ENCODE data around the gene CEP41. TPM values are rescaled to one million over a fixed set of nuclear protein-coding genes. Genes with fewer than 3 reads are reported as not detected.

CEP41 gene
- total and polyA plus RNA-seq, 4 donors: 2.1 to 7.5 (median 6.4) TPM

- 96 to 97% methylated on average over 4 of the region's 4 CpGs for WGBS, 2 donors
- intact Hi-C loops (cut with DNase I): no loop called here
- no peaks in the 10 kb centered on the region for H3K9me3 ChIP-seq (ENCODE audit: control insufficient read depth, low read length)
- no peaks in the 10 kb centered on the region for H3K4me1 ChIP-seq (ENCODE audit: control insufficient read depth in 1 of 2, insufficient read depth in 2 of 2, low read length in 2 of 2)
- H3K27me3 ChIP-seq (ENCODE audit: control insufficient read depth in 1 of 2, insufficient read depth in 2 of 2, low read length in 1 of 2): no peaks in the 10 kb centered on the region
- no peak overlapping the region for H3K4me3 ChIP-seq (ENCODE audit: low read length in 2 of 2)
- ATAC-seq (ENCODE audit: low FRiP score) (no peak), DNase-seq (no peak)
- no peaks in the 10 kb centered on the region for H3K36me3 ChIP-seq (ENCODE audit: control insufficient read depth in 1 of 2, insufficient read depth in 2 of 2, low read length in 1 of 2)
- H3K27ac ChIP-seq (ENCODE audit: low read depth in 1 of 2, low read length in 2 of 2): no peak overlapping the region
Measured at GRCh38 chr7:130429019-130429418, 11.8 kb downstream of the CEP41 start.

- Histone ChIP-seq H3K27me3 (ENCODE audit: control insufficient read depth in 1 of 2, insufficient read depth in 2 of 2, low read length in 1 of 2) (no peaks in the 10 kb centered on the region), H3K4me3 (ENCODE audit: low read length in 2 of 2) (no peak overlapping the region), H3K27ac (ENCODE audit: low read depth in 1 of 2, low read length in 2 of 2) (no peak overlapping the region), H3K4me1 (ENCODE audit: control insufficient read depth in 1 of 2, insufficient read depth in 2 of 2, low read length in 2 of 2) (no peaks in the 10 kb centered on the region), H3K36me3 (ENCODE audit: control insufficient read depth in 1 of 2, insufficient read depth in 2 of 2, low read length in 1 of 2) (no peaks in the 10 kb centered on the region), H3K9me3 (ENCODE audit: control insufficient read depth, low read length) (no peaks in the 10 kb centered on the region)
- intact Hi-C loops (cut with DNase I): no loop called here
- ATAC-seq (ENCODE audit: low FRiP score): no peak
- 89 to 90% methylated on average over 4 of the region's 4 CpGs for WGBS, 2 donors
- no peak for DNase-seq
Measured at GRCh38 chr7:130426564-130426963, 14.3 kb downstream of the CEP41 start.

- no peaks in the 10 kb centered on the region for H3K27me3 ChIP-seq (ENCODE audit: control insufficient read depth in 1 of 2, insufficient read depth in 2 of 2, low read length in 1 of 2)
- no peak for DNase-seq
- ATAC-seq (ENCODE audit: low FRiP score): no peak
- WGBS, 2 donors: 72 to 75% methylated on average over 4 of the region's 4 CpGs
- intact Hi-C loops (cut with DNase I): no loop called here
- no peak overlapping the region for H3K4me3 ChIP-seq (ENCODE audit: low read length in 2 of 2)
- no peaks in the 10 kb centered on the region for H3K36me3 ChIP-seq (ENCODE audit: control insufficient read depth in 1 of 2, insufficient read depth in 2 of 2, low read length in 1 of 2)
- no peaks in the 10 kb centered on the region for H3K4me1 ChIP-seq (ENCODE audit: control insufficient read depth in 1 of 2, insufficient read depth in 2 of 2, low read length in 2 of 2)
- H3K27ac ChIP-seq (ENCODE audit: low read depth in 1 of 2, low read length in 2 of 2): no peak overlapping the region
- H3K9me3 ChIP-seq (ENCODE audit: control insufficient read depth, low read length): no peaks in the 10 kb centered on the region
Measured at GRCh38 chr7:130425796-130426195, 15.0 kb downstream of the CEP41 start.

- Histone ChIP-seq H3K9me3 (ENCODE audit: control insufficient read depth, low read length) (no peaks in the 10 kb centered on the region), H3K4me1 (ENCODE audit: control insufficient read depth in 1 of 2, insufficient read depth in 2 of 2, low read length in 2 of 2) (no peaks in the 10 kb centered on the region), H3K4me3 (ENCODE audit: low read length in 2 of 2) (no peak overlapping the region), H3K27me3 (ENCODE audit: control insufficient read depth in 1 of 2, insufficient read depth in 2 of 2, low read length in 1 of 2) (no peaks in the 10 kb centered on the region), H3K27ac (ENCODE audit: low read depth in 1 of 2, low read length in 2 of 2) (no peak overlapping the region), H3K36me3 (ENCODE audit: control insufficient read depth in 1 of 2, insufficient read depth in 2 of 2, low read length in 1 of 2) (no peaks in the 10 kb centered on the region)
- ATAC-seq (ENCODE audit: low FRiP score) (no peak), DNase-seq (no peak)
- intact Hi-C loops (cut with DNase I): no loop called here
- 94 to 95% methylated on average over 3 of the region's 3 CpGs for WGBS, 2 donors
Measured at GRCh38 chr7:130423501-130424037, 17.2 kb downstream of the CEP41 start.

GRCh38 chr7:130421684-130422083 lies 19.1 kb downstream of the CEP41 start:
- WGBS, 2 donors: 10 to 26% methylated on average over 2 of the region's 2 CpGs
- H3K27me3 ChIP-seq (ENCODE audit: control insufficient read depth in 1 of 2, insufficient read depth in 2 of 2, low read length in 1 of 2): no peaks in the 10 kb centered on the region
- ATAC-seq (ENCODE audit: low FRiP score): no peak
- no peak overlapping the region for H3K4me3 ChIP-seq (ENCODE audit: low read length in 2 of 2)
- no peaks in the 10 kb centered on the region for H3K36me3 ChIP-seq (ENCODE audit: control insufficient read depth in 1 of 2, insufficient read depth in 2 of 2, low read length in 1 of 2)
- H3K27ac ChIP-seq (ENCODE audit: low read depth in 1 of 2, low read length in 2 of 2): no peak overlapping the region
- intact Hi-C loops (cut with DNase I): no loop called here
- DNase-seq: no peak
- no peaks in the 10 kb centered on the region for H3K4me1 ChIP-seq (ENCODE audit: control insufficient read depth in 1 of 2, insufficient read depth in 2 of 2, low read length in 2 of 2)
- no peaks in the 10 kb centered on the region for H3K9me3 ChIP-seq (ENCODE audit: control insufficient read depth, low read length)

GRCh38 chr7:130420943-130421578 lies 19.8 kb downstream of the CEP41 start:
- H3K27me3 ChIP-seq (ENCODE audit: control insufficient read depth in 1 of 2, insufficient read depth in 2 of 2, low read length in 1 of 2): no peaks in the 10 kb centered on the region
- H3K4me3 ChIP-seq (ENCODE audit: low read length in 2 of 2): no peak overlapping the region
- H3K4me1 ChIP-seq (ENCODE audit: control insufficient read depth in 1 of 2, insufficient read depth in 2 of 2, low read length in 2 of 2): no peaks in the 10 kb centered on the region
- H3K27ac ChIP-seq (ENCODE audit: low read depth in 1 of 2, low read length in 2 of 2): no peak overlapping the region
- H3K9me3 ChIP-seq (ENCODE audit: control insufficient read depth, low read length): no peaks in the 10 kb centered on the region
- no peaks in the 10 kb centered on the region for H3K36me3 ChIP-seq (ENCODE audit: control insufficient read depth in 1 of 2, insufficient read depth in 2 of 2, low read length in 1 of 2)
- no peak for DNase-seq
- WGBS, 2 donors: 44 to 48% methylated on average over 4 of the region's 4 CpGs
- no peak for ATAC-seq (ENCODE audit: low FRiP score)
- intact Hi-C loops (cut with DNase I): no loop called here

- no peak overlapping the region for H3K27ac ChIP-seq (ENCODE audit: low read depth in 1 of 2, low read length in 2 of 2)
- DNase-seq (no peak), ATAC-seq (ENCODE audit: low FRiP score) (no peak)
- H3K36me3 ChIP-seq (ENCODE audit: control insufficient read depth in 1 of 2, insufficient read depth in 2 of 2, low read length in 1 of 2): no peaks in the 10 kb centered on the region
- WGBS, 2 donors: 92 to 95% methylated on average over 5 of the region's 5 CpGs
- H3K9me3 ChIP-seq (ENCODE audit: control insufficient read depth, low read length): no peaks in the 10 kb centered on the region
- intact Hi-C loops (cut with DNase I): no loop called here
- H3K4me1 ChIP-seq (ENCODE audit: control insufficient read depth in 1 of 2, insufficient read depth in 2 of 2, low read length in 2 of 2): no peaks in the 10 kb centered on the region
- no peaks in the 10 kb centered on the region for H3K27me3 ChIP-seq (ENCODE audit: control insufficient read depth in 1 of 2, insufficient read depth in 2 of 2, low read length in 1 of 2)
- H3K4me3 ChIP-seq (ENCODE audit: low read length in 2 of 2): no peak overlapping the region
Measured at GRCh38 chr7:130419658-130420057, 21.2 kb downstream of the CEP41 start.

GRCh38 chr7:130418306-130418705 lies 22.5 kb downstream of the CEP41 start:
- DNase-seq: no peak
- Histone ChIP-seq H3K27ac (ENCODE audit: low read depth in 1 of 2, low read length in 2 of 2) (no peak overlapping the region), H3K36me3 (ENCODE audit: control insufficient read depth in 1 of 2, insufficient read depth in 2 of 2, low read length in 1 of 2) (no peaks in the 10 kb centered on the region), H3K27me3 (ENCODE audit: control insufficient read depth in 1 of 2, insufficient read depth in 2 of 2, low read length in 1 of 2) (no peaks in the 10 kb centered on the region), H3K9me3 (ENCODE audit: control insufficient read depth, low read length) (no peaks in the 10 kb centered on the region), H3K4me3 (ENCODE audit: low read length in 2 of 2) (no peak overlapping the region), H3K4me1 (ENCODE audit: control insufficient read depth in 1 of 2, insufficient read depth in 2 of 2, low read length in 2 of 2) (no peaks in the 10 kb centered on the region)
- intact Hi-C loops (cut with DNase I): no loop called here
- 97 to 98% methylated on average over 7 of the region's 7 CpGs for WGBS, 2 donors
- no peak for ATAC-seq (ENCODE audit: low FRiP score)

- no peak overlapping the region for H3K27ac ChIP-seq (ENCODE audit: low read depth in 1 of 2, low read length in 2 of 2)
- H3K4me3 ChIP-seq (ENCODE audit: low read length in 2 of 2): no peak overlapping the region
- 53 to 57% methylated on average over 5 of the region's 5 CpGs for WGBS, 2 donors
- H3K27me3 ChIP-seq (ENCODE audit: control insufficient read depth in 1 of 2, insufficient read depth in 2 of 2, low read length in 1 of 2): no peaks in the 10 kb centered on the region
- ATAC-seq (ENCODE audit: low FRiP score): no peak
- no peaks in the 10 kb centered on the region for H3K36me3 ChIP-seq (ENCODE audit: control insufficient read depth in 1 of 2, insufficient read depth in 2 of 2, low read length in 1 of 2)
- no peaks in the 10 kb centered on the region for H3K4me1 ChIP-seq (ENCODE audit: control insufficient read depth in 1 of 2, insufficient read depth in 2 of 2, low read length in 2 of 2)
- no peaks in the 10 kb centered on the region for H3K9me3 ChIP-seq (ENCODE audit: control insufficient read depth, low read length)
- intact Hi-C loops (cut with DNase I): no loop called here
- no peak for DNase-seq
Measured at GRCh38 chr7:130417213-130417612, 23.6 kb downstream of the CEP41 start.
